Caco-2 (cell line): ENCODE results near the gene HLA-DOB. TPM values are rescaled to one million over a fixed set of nuclear protein-coding genes. Genes with fewer than 3 reads are reported as not detected.

Source experiments
- BruUV-seq: library from RNA; stranded (reverse); fragments of 400-500 nt; replicated peaks from 2 replicates; lab custom pipeline; 2021; lab: Mats Ljungman, UMichigan
- CTCF ChIA-PET: fragments of 300-600 bp; sonication (Branson Sonifier 250); formaldehyde crosslinking; loops from one replicate; lab custom pipeline; 2022; ENCODE audit warnings: antibody characterized with exemption; lab: Charles Lee
- POLR2A ChIA-PET: fragments of 300-600 bp; sonication (Branson Sonifier 250); formaldehyde crosslinking; loops from one replicate; lab custom pipeline; 2022; ENCODE audit warnings: antibody characterized with exemption; lab: Charles Lee
- DNase-seq, 2 experiments: peaks; one replicate each; pipeline versions ENCODE4 v3.0.0 to v3.0.0-alpha.2; 2020 to 2022
- H3K27me3 ChIP-seq: replicated peaks from 2 replicates; pipeline ENCODE4 v1.6.0; 2011; ENCODE audit warnings: low read length; ENCODE audit not compliant: control insufficient read depth, insufficient read depth
- H3K36me3 ChIP-seq: 2 replicates; pipeline ENCODE4 v1.5.1; 2011; ENCODE audit warnings: low read length; ENCODE audit not compliant: control insufficient read depth, insufficient read depth
- H3K4me1 ChIP-seq: fragments of 250-450 bp; sonication (Bioruptor Pico); 2 replicates; pipeline ENCODE4 v1.5.1; 2020; ENCODE audit warnings: mild to moderate bottlenecking
- H3K4me3 ChIP-seq: 2 replicates; pipeline ENCODE4 v1.5.1; 2011; ENCODE audit warnings: low read depth, mild to moderate bottlenecking, control low read depth, low read length
- H3K9me3 ChIP-seq: fragments of 250-450 bp; sonication (Bioruptor Pico); 2 replicates; pipeline ENCODE4 v1.5.1; 2020; ENCODE audit warnings: mild to moderate bottlenecking, moderate library complexity
- H3K27ac Mint-ChIP-seq: one replicate; pipeline ENCODE4 v1.8.0; 2022; ENCODE audit warnings: mixed read lengths; ENCODE audit not compliant: unreplicated experiment
- H3K27me3 Mint-ChIP-seq: one replicate; pipeline ENCODE4 v1.8.0; 2022; ENCODE audit warnings: mixed read lengths; ENCODE audit not compliant: insufficient read depth, unreplicated experiment
- H3K36me3 Mint-ChIP-seq: one replicate; pipeline ENCODE4 v1.8.0; 2022; ENCODE audit warnings: mild to moderate bottlenecking, mixed read lengths; ENCODE audit not compliant: insufficient read depth, unreplicated experiment
- H3K4me1 Mint-ChIP-seq: one replicate; pipeline ENCODE4 v1.8.0; 2022; ENCODE audit warnings: low read depth, mixed read lengths; ENCODE audit not compliant: unreplicated experiment
- H3K4me3 Mint-ChIP-seq: one replicate; pipeline ENCODE4 v1.8.0; 2022; ENCODE audit warnings: mild to moderate bottlenecking, moderate library complexity, mixed read lengths; ENCODE audit not compliant: unreplicated experiment
- H3K9me3 Mint-ChIP-seq: one replicate; pipeline ENCODE4 v1.8.0; 2022; ENCODE audit warnings: mixed read lengths; ENCODE audit not compliant: unreplicated experiment
- CTCF ChIP-seq, 2 experiments: fragments of 200-600 bp in 1 of 2; IDR thresholded peaks; 1 replicate in 1 of 2; 2 replicates in 1 of 2; pipeline versions ENCODE4 v1.5.1 to v1.8.0; 2011 to 2022; ENCODE audit warnings: antibody characterized with exemption in 1 of 2, control low read depth in 1 of 2, inconsistent platforms in 1 of 2, low read depth in 1 of 2, low read length in 1 of 2, mild to moderate bottlenecking in 1 of 2, moderate library complexity in 1 of 2; ENCODE audit not compliant: insufficient read depth in 1 of 2, severe bottlenecking in 1 of 2, unreplicated experiment in 1 of 2
- intact Hi-C: fragments of 100-400 bp; cut with micrococcal nuclease; formaldehyde crosslinking; loops from one replicate; pipeline ENCODE4 v1.10.0; 2022; ENCODE audit not compliant: unreplicated experiment
- total RNA-seq: library from RNA; stranded (reverse); gene quantifications from 2 replicates; pipeline ENCODE4 v1.2.3, GENCODE V29; 2022

HLA-DOB gene
- total RNA-seq, 1 experiment from 2014 or later: 0.61 TPM

DNA sequence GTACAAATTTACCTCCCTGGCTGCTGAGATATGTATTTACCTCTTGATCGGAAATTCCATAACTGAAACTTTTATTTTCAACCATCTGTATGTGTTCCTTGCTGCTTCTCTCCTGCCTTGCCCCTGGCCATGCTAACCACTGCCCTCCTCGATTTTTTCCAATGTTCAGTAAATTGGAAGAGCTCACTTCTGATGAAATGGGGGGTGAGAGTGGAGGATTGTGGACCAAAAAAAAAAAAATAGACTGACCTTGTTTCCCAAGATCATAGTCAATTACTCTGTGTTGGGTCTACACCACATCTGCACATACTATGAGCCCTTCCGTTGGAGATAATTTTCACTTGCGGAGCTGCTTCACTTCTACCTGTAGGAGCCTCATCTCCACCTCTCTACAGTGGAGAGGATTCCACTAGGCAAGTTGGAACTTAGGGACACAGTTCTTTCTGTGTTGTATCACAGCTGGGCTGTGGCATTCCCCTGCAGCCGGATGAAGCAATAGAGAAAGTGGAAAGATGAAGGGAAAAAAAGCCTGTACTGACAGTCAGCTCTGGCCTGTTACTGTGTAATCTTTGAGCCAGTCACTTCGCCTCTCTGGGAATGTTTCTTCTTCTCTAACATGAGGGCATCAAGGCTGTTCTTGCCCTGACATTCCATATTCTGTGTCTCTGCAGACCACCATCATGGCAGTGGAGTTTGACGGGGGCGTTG, 38.8 kb upstream of the HLA-DOB start:
- CTCF ChIA-PET: interaction anchor here (3.0 to 3.6 kb wide), 2 partner anchors 12 to 17 kb away, joined by 23 to 79 read pairs; partner anchors contain the start of gene TAP2
- no peak overlapping the region for H3K4me3 ChIP-seq
- Mint-ChIP-seq H3K27ac (no peak overlapping the region), H3K9me3 (no peaks in the 10 kb centered on the region), H3K4me3 (peak overlapping the region; percentile 27), H3K4me1 (peaks cover 16% of the 10 kb centered on the region), H3K36me3 (peaks cover 5% of the 10 kb centered on the region), H3K27me3 (peaks cover 24% of the 10 kb centered on the region)
- no peak for TF ChIP-seq CTCF (IDR thresholded peaks at IDR 0.05; ENCODE audit: insufficient read depth in 1 of 2, low read depth in 1 of 2, low read length in 1 of 2, severe bottlenecking in 1 of 2, unreplicated experiment in 1 of 2)
- POLR2A ChIA-PET: no interaction called here
- no peaks in the 10 kb centered on the region for H3K9me3 ChIP-seq
- peaks cover 1% of the 10 kb centered on the region for H3K27me3 ChIP-seq
- no TSS peak for BruUV-seq
- peaks cover 6% of the 10 kb centered on the region for H3K4me1 ChIP-seq
- no peak for DNase-seq
- H3K36me3 ChIP-seq: no peaks in the 10 kb centered on the region
- intact Hi-C loops: no loop called here

DNA sequence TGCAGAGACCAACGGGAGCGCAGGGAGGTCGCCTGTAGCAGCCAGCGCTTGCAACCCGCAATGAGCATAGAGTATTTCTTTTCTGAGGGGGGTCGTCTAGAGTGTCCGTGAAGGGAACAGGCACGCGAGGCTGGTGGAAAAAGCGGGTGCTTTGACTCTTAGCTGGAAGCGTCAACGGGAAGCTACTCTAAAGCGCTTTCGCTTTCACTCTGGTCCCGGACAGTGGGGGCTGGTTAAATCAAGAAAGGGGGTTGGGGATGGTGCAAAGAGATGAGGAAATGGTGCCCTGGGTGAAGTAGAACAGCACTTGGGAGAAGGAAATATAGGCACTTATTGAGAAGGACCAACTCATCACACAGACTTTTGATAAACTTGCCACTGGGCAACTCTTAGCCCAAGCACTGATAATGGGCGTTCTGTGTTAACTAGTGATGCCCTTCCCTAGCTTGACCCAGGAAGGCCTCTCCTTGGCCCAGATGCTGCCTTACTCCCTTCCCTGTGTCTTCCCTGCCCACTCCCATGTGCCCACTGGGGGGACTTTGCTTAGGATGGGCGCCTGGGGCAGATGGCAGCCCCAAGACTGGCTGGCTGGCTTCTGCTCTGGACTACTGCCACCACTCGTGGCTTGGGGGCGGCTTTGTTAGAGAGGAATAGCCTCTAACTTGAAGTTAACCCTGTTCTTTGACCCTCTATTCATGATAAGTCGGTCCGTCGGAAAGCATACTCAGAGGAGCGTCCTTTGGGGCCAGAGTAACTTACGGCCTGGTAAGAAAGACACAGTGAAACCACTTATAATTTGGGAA, 37.8 kb upstream of the HLA-DOB start:
- no peak for TF ChIP-seq CTCF (IDR thresholded peaks at IDR 0.05; ENCODE audit: insufficient read depth in 1 of 2, low read depth in 1 of 2, low read length in 1 of 2, severe bottlenecking in 1 of 2, unreplicated experiment in 1 of 2)
- Mint-ChIP-seq H3K27ac (no peak overlapping the region), H3K9me3 (no peaks in the 10 kb centered on the region), H3K4me3 (peak overlapping the region; percentile 88), H3K27me3 (peaks cover 26% of the 10 kb centered on the region), H3K4me1 (peaks cover 16% of the 10 kb centered on the region), H3K36me3 (peaks cover 5% of the 10 kb centered on the region)
- ChIA-PET POLR2A (interaction anchor here (2.2 kb wide), 1 partner anchor 117 kb away, joined by 17 read pairs; no protein-coding TSS in a partner anchor), CTCF (interaction anchor here (1.2 to 3.6 kb wide), 4 partner anchors 10 to 29 kb away, joined by 5 to 79 read pairs (median 18); partner anchors contain the start of genes PSMB8 and TAP2)
- no TSS peak for BruUV-seq
- Histone ChIP-seq H3K36me3 (no peaks in the 10 kb centered on the region), H3K4me3 (peak overlapping the region; percentile 46), H3K9me3 (no peaks in the 10 kb centered on the region), H3K27me3 (peaks cover 1% of the 10 kb centered on the region), H3K4me1 (peaks cover 6% of the 10 kb centered on the region; the same call in 1 of the 2 replicates)
- no peak for DNase-seq
- intact Hi-C loops: loop anchor here (1.0 kb wide), 2 partner anchors 10 to 16 kb away; partner anchors contain the start of genes PSMB8 and TAP2
